ENCODE results near the gene RTN4R. TPM values are rescaled to one million over a fixed set of nuclear protein-coding genes. Genes with fewer than 3 reads are reported as not detected.
"Not testable (repeated sequence)": the region's sequence is repeated elsewhere in the genome, so short reads cannot be mapped to it uniquely, and the experiment has no call there.

Gene RTN4R
- total RNA-seq, 1 experiment from 2014 or later: 25.0 TPM

DNA sequence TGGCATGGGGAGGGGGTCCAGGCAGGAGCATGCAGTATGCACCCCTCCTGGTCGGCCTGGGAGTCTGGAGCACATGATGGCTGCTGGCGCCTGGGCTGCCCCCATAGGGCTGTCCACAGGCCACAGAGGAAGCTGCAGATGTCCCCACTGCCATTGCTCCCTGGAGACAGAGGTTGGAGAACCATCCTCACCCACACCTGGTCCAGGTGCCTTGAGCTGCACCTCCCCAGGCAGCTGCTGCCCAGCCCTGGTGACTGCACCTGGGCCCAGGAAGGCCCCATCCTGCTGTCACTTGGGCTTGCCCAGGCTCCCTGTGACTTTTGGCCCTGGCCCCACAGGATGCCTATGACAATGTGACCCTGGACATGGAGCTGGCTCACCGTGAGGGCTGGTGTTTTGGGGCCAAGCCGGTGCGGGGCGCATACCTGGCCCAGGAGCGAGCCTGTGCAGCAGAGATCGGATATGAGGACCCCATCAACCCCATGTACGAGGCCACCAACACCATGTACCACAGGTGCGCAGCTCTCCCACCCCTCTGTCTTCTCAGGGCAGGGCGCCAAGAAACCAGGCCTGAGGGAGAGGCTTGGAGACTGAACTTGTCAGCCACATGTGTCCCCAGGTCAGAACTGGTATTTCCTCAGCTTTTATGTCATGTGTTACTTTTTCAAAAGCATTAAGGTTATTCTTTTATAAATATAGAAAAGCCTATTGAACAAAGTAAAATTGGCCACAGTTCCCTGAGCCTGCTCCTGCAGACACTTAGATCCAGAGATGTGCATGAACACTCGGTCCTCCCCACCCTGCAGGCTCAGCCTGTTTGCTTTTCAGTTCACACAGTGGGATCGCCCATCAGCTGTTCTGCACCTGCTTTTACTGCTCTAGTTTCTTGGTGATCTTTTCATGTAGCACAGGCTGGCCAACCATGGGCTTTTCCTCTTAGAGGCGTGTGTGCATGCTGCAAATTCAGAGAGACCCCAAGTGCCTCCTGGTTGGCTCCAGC lies 39.6 kb upstream of the RTN4R start:
- H3K27ac Mint-ChIP-seq; DNase-seq (ENCODE audit: low spot score); H3K4me3 Mint-ChIP-seq; H3K4me1 Mint-ChIP-seq; H3K9me3 Mint-ChIP-seq; H3K27me3 Mint-ChIP-seq (ENCODE audit: low read depth); H3K36me3 Mint-ChIP-seq; ATAC-seq; POLR2A ChIA-PET: not testable (repeated sequence)
- CTCF ChIA-PET: interaction anchor here (2.0 kb wide), 1 partner anchor 12 kb away, joined by 6 read pairs; the partner anchor contains the start of gene DGCR6L

- DNase-seq (ENCODE audit: low spot score); H3K9me3 Mint-ChIP-seq; H3K4me1 Mint-ChIP-seq; POLR2A ChIA-PET; H3K4me3 Mint-ChIP-seq; H3K36me3 Mint-ChIP-seq; H3K27me3 Mint-ChIP-seq (ENCODE audit: low read depth); ATAC-seq; H3K27ac Mint-ChIP-seq: not testable (repeated sequence)
- CTCF ChIA-PET: interaction anchor here (2.0 kb wide), 1 partner anchor 13 kb away, joined by 6 read pairs; the partner anchor contains the start of gene DGCR6L
These were observed 38.7 kb upstream of the RTN4R start for GRCh38 chr22:20306646-20307447.

GRCh38 chr22:20305894-20306645 lies 38.0 kb upstream of the RTN4R start:
- CTCF ChIA-PET: interaction anchor here (2.0 kb wide), 1 partner anchor 14 kb away, joined by 6 read pairs; the partner anchor contains the start of gene DGCR6L
- TF ChIP-seq ERG (CRISPR knock-in tag; IDR thresholded peaks at IDR 0.05) (no peak), FOXP1 (CRISPR knock-in tag; IDR thresholded peaks at IDR 0.05; ENCODE audit: borderline replicate concordance) (no peak), ATF3 (CRISPR knock-in tag; conservative IDR thresholded peaks at IDR 0.05) (no peak), NR2C2 (CRISPR knock-in tag; IDR thresholded peaks at IDR 0.05) (no peak), HMGXB4 (CRISPR knock-in tag; IDR thresholded peaks at IDR 0.05) (no peak)
- TF ChIP-seq, protein P1, sequence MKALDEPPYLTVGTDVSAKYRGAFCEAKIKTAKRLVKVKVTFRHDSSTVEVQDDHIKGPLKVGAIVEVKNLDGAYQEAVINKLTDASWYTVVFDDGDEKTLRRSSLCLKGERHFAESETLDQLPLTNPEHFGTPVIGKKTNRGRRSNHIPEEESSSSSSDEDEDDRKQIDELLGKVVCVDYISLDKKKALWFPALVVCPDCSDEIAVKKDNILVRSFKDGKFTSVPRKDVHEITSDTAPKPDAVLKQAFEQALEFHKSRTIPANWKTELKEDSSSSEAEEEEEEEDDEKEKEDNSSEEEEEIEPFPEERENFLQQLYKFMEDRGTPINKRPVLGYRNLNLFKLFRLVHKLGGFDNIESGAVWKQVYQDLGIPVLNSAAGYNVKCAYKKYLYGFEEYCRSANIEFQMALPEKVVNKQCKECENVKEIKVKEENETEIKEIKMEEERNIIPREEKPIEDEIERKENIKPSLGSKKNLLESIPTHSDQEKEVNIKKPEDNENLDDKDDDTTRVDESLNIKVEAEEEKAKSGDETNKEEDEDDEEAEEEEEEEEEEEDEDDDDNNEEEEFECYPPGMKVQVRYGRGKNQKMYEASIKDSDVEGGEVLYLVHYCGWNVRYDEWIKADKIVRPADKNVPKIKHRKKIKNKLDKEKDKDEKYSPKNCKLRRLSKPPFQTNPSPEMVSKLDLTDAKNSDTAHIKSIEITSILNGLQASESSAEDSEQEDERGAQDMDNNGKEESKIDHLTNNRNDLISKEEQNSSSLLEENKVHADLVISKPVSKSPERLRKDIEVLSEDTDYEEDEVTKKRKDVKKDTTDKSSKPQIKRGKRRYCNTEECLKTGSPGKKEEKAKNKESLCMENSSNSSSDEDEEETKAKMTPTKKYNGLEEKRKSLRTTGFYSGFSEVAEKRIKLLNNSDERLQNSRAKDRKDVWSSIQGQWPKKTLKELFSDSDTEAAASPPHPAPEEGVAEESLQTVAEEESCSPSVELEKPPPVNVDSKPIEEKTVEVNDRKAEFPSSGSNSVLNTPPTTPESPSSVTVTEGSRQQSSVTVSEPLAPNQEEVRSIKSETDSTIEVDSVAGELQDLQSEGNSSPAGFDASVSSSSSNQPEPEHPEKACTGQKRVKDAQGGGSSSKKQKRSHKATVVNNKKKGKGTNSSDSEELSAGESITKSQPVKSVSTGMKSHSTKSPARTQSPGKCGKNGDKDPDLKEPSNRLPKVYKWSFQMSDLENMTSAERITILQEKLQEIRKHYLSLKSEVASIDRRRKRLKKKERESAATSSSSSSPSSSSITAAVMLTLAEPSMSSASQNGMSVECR (CRISPR knock-in tag; IDR thresholded peaks at IDR 0.05; ENCODE audit: borderline replicate concordance): no peak
- TF ChIP-seq, protein P2, sequence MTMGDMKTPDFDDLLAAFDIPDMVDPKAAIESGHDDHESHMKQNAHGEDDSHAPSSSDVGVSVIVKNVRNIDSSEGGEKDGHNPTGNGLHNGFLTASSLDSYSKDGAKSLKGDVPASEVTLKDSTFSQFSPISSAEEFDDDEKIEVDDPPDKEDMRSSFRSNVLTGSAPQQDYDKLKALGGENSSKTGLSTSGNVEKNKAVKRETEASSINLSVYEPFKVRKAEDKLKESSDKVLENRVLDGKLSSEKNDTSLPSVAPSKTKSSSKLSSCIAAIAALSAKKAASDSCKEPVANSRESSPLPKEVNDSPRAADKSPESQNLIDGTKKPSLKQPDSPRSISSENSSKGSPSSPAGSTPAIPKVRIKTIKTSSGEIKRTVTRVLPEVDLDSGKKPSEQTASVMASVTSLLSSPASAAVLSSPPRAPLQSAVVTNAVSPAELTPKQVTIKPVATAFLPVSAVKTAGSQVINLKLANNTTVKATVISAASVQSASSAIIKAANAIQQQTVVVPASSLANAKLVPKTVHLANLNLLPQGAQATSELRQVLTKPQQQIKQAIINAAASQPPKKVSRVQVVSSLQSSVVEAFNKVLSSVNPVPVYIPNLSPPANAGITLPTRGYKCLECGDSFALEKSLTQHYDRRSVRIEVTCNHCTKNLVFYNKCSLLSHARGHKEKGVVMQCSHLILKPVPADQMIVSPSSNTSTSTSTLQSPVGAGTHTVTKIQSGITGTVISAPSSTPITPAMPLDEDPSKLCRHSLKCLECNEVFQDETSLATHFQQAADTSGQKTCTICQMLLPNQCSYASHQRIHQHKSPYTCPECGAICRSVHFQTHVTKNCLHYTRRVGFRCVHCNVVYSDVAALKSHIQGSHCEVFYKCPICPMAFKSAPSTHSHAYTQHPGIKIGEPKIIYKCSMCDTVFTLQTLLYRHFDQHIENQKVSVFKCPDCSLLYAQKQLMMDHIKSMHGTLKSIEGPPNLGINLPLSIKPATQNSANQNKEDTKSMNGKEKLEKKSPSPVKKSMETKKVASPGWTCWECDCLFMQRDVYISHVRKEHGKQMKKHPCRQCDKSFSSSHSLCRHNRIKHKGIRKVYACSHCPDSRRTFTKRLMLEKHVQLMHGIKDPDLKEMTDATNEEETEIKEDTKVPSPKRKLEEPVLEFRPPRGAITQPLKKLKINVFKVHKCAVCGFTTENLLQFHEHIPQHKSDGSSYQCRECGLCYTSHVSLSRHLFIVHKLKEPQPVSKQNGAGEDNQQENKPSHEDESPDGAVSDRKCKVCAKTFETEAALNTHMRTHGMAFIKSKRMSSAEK (CRISPR knock-in tag; IDR thresholded peaks at IDR 0.05; ENCODE audit: borderline replicate concordance): no peak
- TF ChIP-seq, protein P3, sequence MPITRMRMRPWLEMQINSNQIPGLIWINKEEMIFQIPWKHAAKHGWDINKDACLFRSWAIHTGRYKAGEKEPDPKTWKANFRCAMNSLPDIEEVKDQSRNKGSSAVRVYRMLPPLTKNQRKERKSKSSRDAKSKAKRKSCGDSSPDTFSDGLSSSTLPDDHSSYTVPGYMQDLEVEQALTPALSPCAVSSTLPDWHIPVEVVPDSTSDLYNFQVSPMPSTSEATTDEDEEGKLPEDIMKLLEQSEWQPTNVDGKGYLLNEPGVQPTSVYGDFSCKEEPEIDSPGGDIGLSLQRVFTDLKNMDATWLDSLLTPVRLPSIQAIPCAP (CRISPR knock-in tag; IDR thresholded peaks at IDR 0.05): no peak
- TF ChIP-seq, protein P4, sequence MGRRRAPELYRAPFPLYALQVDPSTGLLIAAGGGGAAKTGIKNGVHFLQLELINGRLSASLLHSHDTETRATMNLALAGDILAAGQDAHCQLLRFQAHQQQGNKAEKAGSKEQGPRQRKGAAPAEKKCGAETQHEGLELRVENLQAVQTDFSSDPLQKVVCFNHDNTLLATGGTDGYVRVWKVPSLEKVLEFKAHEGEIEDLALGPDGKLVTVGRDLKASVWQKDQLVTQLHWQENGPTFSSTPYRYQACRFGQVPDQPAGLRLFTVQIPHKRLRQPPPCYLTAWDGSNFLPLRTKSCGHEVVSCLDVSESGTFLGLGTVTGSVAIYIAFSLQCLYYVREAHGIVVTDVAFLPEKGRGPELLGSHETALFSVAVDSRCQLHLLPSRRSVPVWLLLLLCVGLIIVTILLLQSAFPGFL (CRISPR knock-in tag; IDR thresholded peaks at IDR 0.05; ENCODE audit: borderline replicate concordance): no peak

More at GRCh38 chr22:20305894-20306645, 38.0 kb upstream of the RTN4R start:
- Mint-ChIP-seq H3K27ac (no peak overlapping the region), H3K36me3 (no peaks in the 10 kb centered on the region), H3K4me3 (no peak overlapping the region), H3K4me1 (no peaks in the 10 kb centered on the region), H3K27me3 (ENCODE audit: low read depth) (peaks cover 16% of the 10 kb centered on the region), H3K9me3 (no peaks in the 10 kb centered on the region)
- no peak for ATAC-seq
- no peak for DNase-seq (ENCODE audit: low spot score)
- POLR2A ChIA-PET: no interaction called here

Data from WTC11 (cell line).